Astrocyte (in vitro differentiated cells and primary cell): Measurements from ENCODE around the gene CD81. TPM values are rescaled to one million over a fixed set of nuclear protein-coding genes. Genes with fewer than 3 reads are reported as not detected.

Experiments
- DNase-seq: peaks from one replicate; pipeline ENCODE4 v3.0.0-alpha.2; 2010; ENCODE audit warnings: low read depth
- FAIRE-seq: peaks from 2 replicates; lab custom pipeline; 2011; peaks lifted over from hg19 to GRCh38; lab: Jason Lieb, UNC
- H2AFZ ChIP-seq: 2 replicates; pipeline ENCODE4 v1.6.0; 2012; ENCODE audit warnings: low read depth, low read length, inconsistent platforms
- H3K27ac ChIP-seq: 2 replicates; pipeline ENCODE4 v1.5.1; 2011; ENCODE audit warnings: low read depth, low read length, inconsistent platforms
- H3K27me3 ChIP-seq: 2 replicates; pipeline ENCODE4 v1.6.0; 2011; ENCODE audit warnings: low read length, inconsistent platforms; ENCODE audit not compliant: insufficient read depth
- H3K36me3 ChIP-seq: 2 replicates; pipeline ENCODE4 v1.5.1; 2011; ENCODE audit warnings: low read length, inconsistent platforms; ENCODE audit not compliant: insufficient read depth
- H3K4me1 ChIP-seq: 2 replicates; pipeline ENCODE4 v1.5.1; 2011; ENCODE audit warnings: low read length, inconsistent platforms; ENCODE audit not compliant: insufficient read depth
- H3K4me2 ChIP-seq: 2 replicates; pipeline ENCODE4 v1.6.0; 2012; ENCODE audit warnings: low read length, inconsistent platforms
- H3K4me3 ChIP-seq: 2 replicates; pipeline ENCODE4 v1.5.1; 2011; ENCODE audit warnings: low read depth, mild to moderate bottlenecking, low read length, inconsistent platforms; ENCODE audit not compliant: insufficient read depth
- H3K79me2 ChIP-seq: 2 replicates; pipeline ENCODE4 v1.6.0; 2012; ENCODE audit warnings: mild to moderate bottlenecking, low read length, inconsistent platforms; ENCODE audit not compliant: insufficient read depth
- H3K9ac ChIP-seq: 2 replicates; pipeline ENCODE4 v1.6.0; 2012; ENCODE audit warnings: mild to moderate bottlenecking, low read length, inconsistent platforms
- H3K9me3 ChIP-seq: 2 replicates; pipeline ENCODE4 v1.5.1; 2012; ENCODE audit warnings: low read depth, mild to moderate bottlenecking, low read length, inconsistent platforms; ENCODE audit not compliant: insufficient read depth
- H4K20me1 ChIP-seq: 2 replicates; pipeline ENCODE4 v1.6.0; 2012; ENCODE audit warnings: low read length, inconsistent platforms; ENCODE audit not compliant: insufficient read depth
- H3K27ac Mint-ChIP-seq: one replicate; pipeline ENCODE4 v1.8.0; 2021; ENCODE audit warnings: mild to moderate bottlenecking, mixed read lengths; ENCODE audit not compliant: unreplicated experiment
- H3K27me3 Mint-ChIP-seq: one replicate; pipeline ENCODE4 v1.8.0; 2021; ENCODE audit warnings: low read depth, mixed read lengths; ENCODE audit not compliant: unreplicated experiment
- H3K36me3 Mint-ChIP-seq: one replicate; pipeline ENCODE4 v1.8.0; 2021; ENCODE audit warnings: low read depth, mixed read lengths; ENCODE audit not compliant: unreplicated experiment
- H3K4me1 Mint-ChIP-seq: one replicate; pipeline ENCODE4 v1.8.0; 2021; ENCODE audit warnings: low read depth, mixed read lengths; ENCODE audit not compliant: unreplicated experiment
- H3K4me3 Mint-ChIP-seq: one replicate; pipeline ENCODE4 v1.8.0; 2021; ENCODE audit warnings: mild to moderate bottlenecking, moderate library complexity, mixed read lengths; ENCODE audit not compliant: unreplicated experiment
- H3K9me3 Mint-ChIP-seq: one replicate; pipeline ENCODE4 v1.8.0; 2021; ENCODE audit warnings: mild to moderate bottlenecking, mixed read lengths; ENCODE audit not compliant: unreplicated experiment
- CTCF ChIP-seq: IDR thresholded peaks from 2 replicates; pipeline ENCODE4 v1.5.1; 2011; ENCODE audit warnings: low read depth, mild to moderate bottlenecking, inconsistent platforms, low read length, moderate library complexity; ENCODE audit not compliant: insufficient read depth
- EZH2 ChIP-seq: IDR thresholded peaks from 2 replicates; pipeline ENCODE4 v1.6.1; 2012; ENCODE audit warnings: mild to moderate bottlenecking, low read length, inconsistent platforms; ENCODE audit not compliant: insufficient read depth
- total RNA-seq: library from RNA; stranded (reverse); gene quantifications from 2 replicates; pipeline ENCODE4 v1.2.1, GENCODE V29; 2021

Gene CD81
- total RNA-seq, 1 donor from 2014 or later: 625 TPM

- H3K4me3 Mint-ChIP-seq: peak overlapping the region; percentile 89
- peaks cover 42% of the 10 kb centered on the region for H3K4me1 ChIP-seq
- no peaks in the 10 kb centered on the region for H3K27me3 Mint-ChIP-seq
- H3K36me3 Mint-ChIP-seq: peaks cover 2% of the 10 kb centered on the region
- FAIRE-seq: no peak
- no peaks in the 10 kb centered on the region for H3K27me3 ChIP-seq
- peak overlapping the region; percentile 47 for H3K27ac Mint-ChIP-seq
- peaks cover 62% of the 10 kb centered on the region for H3K79me2 ChIP-seq
- peaks cover 68% of the 10 kb centered on the region for H4K20me1 ChIP-seq
- peak overlapping the region; percentile 95 for H3K4me2 ChIP-seq
- no peak overlapping the region for H2AFZ ChIP-seq
- H3K9ac ChIP-seq: peak overlapping the region; percentile 98
- H3K36me3 ChIP-seq: no peaks in the 10 kb centered on the region
- peak overlapping the region; percentile 90 for H3K4me3 ChIP-seq
- no peaks in the 10 kb centered on the region for H3K9me3 ChIP-seq
- H3K9me3 Mint-ChIP-seq: no peaks in the 10 kb centered on the region
- H3K27ac ChIP-seq: peak overlapping the region; percentile 79
- peak; percentile 32 for DNase-seq
- peaks cover 21% of the 10 kb centered on the region for H3K4me1 Mint-ChIP-seq
- TF ChIP-seq CTCF: no peak
- no peak for TF ChIP-seq EZH2
Observed at GRCh38 chr11:2378527-2379210, 1.6 kb downstream of the CD81 start.

GRCh38 chr11:2379466-2380174 lies 2.5 kb downstream of the CD81 start:
- H3K4me1 ChIP-seq: peaks cover 42% of the 10 kb centered on the region
- TF ChIP-seq EZH2 (no peak), CTCF (no peak)
- peak overlapping the region; percentile 57 for H3K9ac ChIP-seq
- H3K9me3 ChIP-seq: no peaks in the 10 kb centered on the region
- no peaks in the 10 kb centered on the region for H3K27me3 Mint-ChIP-seq
- H3K9me3 Mint-ChIP-seq: no peaks in the 10 kb centered on the region
- peaks cover 21% of the 10 kb centered on the region for H3K4me1 Mint-ChIP-seq
- FAIRE-seq: no peak
- H3K27me3 ChIP-seq: no peaks in the 10 kb centered on the region
- peak overlapping the region; percentile 47 for H3K27ac Mint-ChIP-seq
- peak overlapping the region; percentile 95 for H3K4me2 ChIP-seq
- no peak for DNase-seq
- peak overlapping the region; percentile 23 for H3K4me3 ChIP-seq
- H3K36me3 Mint-ChIP-seq: peaks cover 2% of the 10 kb centered on the region
- no peak overlapping the region for H2AFZ ChIP-seq
- peaks cover 74% of the 10 kb centered on the region for H4K20me1 ChIP-seq
- peaks cover 68% of the 10 kb centered on the region for H3K79me2 ChIP-seq
- H3K4me3 Mint-ChIP-seq: peak overlapping the region; percentile 54
- H3K36me3 ChIP-seq: no peaks in the 10 kb centered on the region
- H3K27ac ChIP-seq: no peak overlapping the region

- Histone ChIP-seq H4K20me1 (peaks cover 79% of the 10 kb centered on the region), H3K9me3 (no peaks in the 10 kb centered on the region), H2AFZ (no peak overlapping the region), H3K27me3 (no peaks in the 10 kb centered on the region), H3K36me3 (no peaks in the 10 kb centered on the region), H3K4me3 (no peak overlapping the region), H3K4me1 (peaks cover 42% of the 10 kb centered on the region), H3K4me2 (peak overlapping the region; percentile 95), H3K27ac (no peak overlapping the region), H3K9ac (peak overlapping the region; percentile 57), H3K79me2 (peaks cover 76% of the 10 kb centered on the region)
- peaks cover 2% of the 10 kb centered on the region for H3K36me3 Mint-ChIP-seq
- DNase-seq (no peak), FAIRE-seq (no peak)
- H3K27ac Mint-ChIP-seq: no peak overlapping the region
- no peaks in the 10 kb centered on the region for H3K9me3 Mint-ChIP-seq
- TF ChIP-seq EZH2 (no peak), CTCF (no peak)
- H3K27me3 Mint-ChIP-seq: no peaks in the 10 kb centered on the region
- peak overlapping the region; percentile 54 for H3K4me3 Mint-ChIP-seq
- H3K4me1 Mint-ChIP-seq: peaks cover 19% of the 10 kb centered on the region
Observed at GRCh38 chr11:2380396-2380795, 3.3 kb downstream of the CD81 start.
